Glomerular endothelial cell (primary cell): Measurements from ENCODE around the gene C1D. TPM values are rescaled to one million over a fixed set of nuclear protein-coding genes. Genes with fewer than 3 reads are reported as not detected.
"Not testable (repeated sequence)": the region's sequence is repeated elsewhere in the genome, so short reads cannot be mapped to it uniquely, and the experiment has no call there.

Experiments
- DNase-seq: peaks from one replicate; pipeline ENCODE4 v3.0.0-alpha.2; 2011; ENCODE audit warnings: low read depth, low spot score; ENCODE audit errors: extremely low read depth
- total RNA-seq: library from RNA; depleted of rRNA; stranded (reverse); fragments of >200 nt; gene quantifications from 2 replicates; pipeline ENCODE4 v1.2.3, GENCODE V29; 2015

The C1D gene
- total RNA-seq, 1 donor from 2014 or later: 11.8 TPM

DNA sequence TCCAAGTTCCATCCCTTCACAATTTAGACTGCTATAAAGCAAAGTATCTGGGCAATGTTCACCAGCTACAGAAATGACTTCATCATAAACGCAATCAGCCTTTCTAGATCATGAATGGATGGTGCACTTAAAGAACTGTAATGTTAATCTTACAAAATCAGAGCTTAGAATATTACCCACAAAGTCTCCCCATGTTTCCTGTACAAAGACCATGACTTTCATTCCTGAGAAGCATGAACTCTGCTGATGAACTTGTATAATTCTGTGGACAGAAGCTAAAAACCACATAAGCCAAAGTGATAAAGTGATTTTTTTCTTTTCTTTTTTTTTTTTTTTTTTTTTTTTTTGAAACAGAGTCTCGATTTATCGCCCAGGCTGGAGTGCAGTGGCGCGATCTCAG, 53.3 kb downstream of the C1D start:
- DNase-seq: no peak

DNA sequence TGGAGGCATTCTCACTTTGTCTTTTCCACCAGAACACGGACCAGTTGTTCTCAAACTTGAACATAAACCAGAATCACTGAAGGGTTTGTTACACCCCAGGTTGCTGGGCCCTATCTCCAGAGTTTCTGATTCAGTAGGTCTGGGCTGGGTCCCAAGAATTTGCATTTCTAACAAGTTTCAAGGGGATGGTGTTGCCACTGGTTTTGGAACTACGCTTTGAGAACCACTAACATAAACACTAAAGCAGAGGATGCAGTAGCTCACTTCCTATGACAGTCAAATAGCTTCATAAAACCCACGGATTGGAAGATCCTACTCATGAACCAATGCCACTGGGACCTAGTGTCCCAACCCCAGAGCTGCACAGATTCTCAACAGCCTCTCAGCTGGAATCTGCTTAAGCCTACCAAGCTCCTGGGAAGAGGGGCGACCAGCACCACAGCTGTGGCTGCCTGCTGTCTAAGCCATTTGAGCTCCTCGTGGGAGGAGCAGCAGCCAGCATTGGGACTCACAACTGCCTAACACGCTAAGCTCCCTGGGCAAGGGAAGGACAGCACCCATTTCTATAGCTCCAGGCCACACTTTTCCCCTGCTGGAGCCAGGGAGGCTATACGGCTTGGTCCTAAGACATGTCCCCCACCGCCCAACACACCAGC, 62.5 kb downstream of the C1D start:
- no peak for DNase-seq

DNA sequence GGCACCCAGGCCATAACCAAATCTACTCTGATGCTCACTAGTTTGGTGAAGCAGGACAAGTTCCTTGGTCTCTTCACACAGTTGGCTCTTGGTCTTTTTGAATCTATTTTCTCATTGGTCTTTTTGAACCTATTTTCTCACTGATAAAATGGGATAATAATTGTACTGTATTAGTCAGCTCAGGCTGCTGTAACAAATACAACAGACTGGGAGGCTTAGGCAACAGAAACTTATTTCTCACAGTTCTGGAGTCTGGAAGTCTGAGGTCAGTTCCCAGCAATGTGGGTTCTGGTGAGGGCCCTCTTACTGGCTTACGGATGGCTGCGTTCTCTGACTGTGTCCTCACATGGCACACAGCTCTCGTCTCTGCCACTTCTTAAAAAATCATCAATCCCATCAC, 63.5 kb downstream of the C1D start:
- no peak for DNase-seq

DNA sequence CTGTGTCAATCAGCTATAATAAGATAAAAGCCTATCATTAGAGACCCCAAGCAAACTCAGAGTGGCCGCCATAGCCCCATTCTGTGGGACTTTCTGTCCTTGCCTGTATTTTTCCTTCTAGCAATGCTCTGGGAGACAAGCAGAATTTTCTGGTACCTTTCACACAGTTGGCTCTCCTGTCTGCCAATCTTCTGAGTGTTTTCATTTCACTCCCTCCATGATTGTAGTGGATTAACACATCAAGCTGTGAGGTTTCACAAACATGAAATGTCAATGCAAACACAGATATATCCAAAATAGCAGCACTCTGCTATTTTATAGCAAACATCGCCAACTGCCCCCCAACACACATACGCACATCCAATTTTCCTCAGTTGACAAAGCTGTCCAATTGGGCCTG, 64.9 kb downstream of the C1D start:
- no peak for DNase-seq

DNA sequence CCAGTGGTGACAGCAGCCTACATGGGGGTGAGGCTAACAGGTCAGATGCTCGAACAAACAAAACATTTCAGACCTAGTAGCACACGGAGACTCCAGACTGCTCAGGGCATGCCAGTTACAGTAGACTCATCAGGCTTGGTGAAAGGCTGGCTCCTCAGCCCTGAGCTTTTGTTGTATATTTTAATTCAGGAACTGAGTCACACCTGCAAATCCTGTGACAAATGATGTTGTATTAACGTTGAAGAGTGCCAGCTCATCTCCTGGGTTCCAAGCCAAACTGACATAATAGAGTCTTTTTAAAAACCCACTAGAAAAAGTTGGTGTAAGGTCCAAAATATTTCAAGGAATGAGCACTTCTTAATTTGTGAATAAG, 65.3 kb downstream of the C1D start:
- peak; percentile 68 for DNase-seq

DNA sequence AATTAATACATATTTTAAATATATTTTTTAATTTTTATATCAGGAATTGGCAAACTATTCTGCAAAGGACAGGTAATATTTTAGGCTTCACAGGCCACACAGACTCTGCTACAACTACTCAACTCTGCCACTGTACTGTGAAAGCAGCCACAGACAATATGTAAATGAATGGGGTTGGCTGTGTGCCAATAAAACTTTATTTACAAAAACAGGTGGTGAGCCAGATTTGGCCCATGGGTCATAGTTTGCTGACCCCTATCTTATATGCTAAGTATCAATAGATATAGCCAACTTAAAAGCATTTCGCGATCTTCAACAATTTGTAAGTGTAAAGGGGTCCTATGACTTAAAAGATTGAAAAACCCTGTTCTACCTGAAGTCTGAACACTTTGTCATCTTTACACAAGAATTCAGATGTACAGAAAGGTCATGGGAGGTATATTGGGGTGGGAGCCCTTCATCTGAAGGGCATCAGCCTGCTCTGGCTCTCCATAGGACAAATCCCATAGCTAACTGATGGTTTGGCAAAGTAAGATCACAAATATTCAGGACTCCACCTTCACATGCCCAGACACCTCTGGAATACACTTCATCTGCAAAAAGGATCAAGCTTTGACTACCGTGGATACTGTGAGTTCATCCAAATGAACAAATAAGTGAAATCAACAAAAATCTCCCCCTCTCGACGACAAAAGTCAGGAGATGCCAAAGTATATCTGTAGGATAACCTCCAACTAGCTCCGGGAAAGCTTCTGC, 65.9 kb downstream of the C1D start:
- DNase-seq: no peak

DNA sequence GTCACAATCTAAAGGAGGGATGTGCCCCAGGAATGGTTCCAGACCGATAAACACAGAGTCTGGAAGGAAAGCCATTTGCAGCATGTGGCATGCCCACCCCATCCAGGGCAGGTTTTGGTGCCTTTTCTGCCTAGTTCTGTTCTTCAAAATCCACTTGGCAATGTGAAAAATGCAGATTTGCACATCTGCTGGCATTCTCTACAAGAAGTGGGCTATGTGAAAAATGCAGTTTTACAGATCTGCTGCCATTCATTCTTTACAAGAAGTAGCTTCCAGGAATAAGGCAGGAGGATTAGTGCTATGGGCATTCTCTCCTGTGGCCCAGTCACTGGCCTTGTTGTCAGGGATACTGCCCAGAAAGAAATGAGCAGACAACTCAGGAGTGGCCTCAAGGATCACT, 68.1 kb downstream of the C1D start:
- no peak for DNase-seq

DNA sequence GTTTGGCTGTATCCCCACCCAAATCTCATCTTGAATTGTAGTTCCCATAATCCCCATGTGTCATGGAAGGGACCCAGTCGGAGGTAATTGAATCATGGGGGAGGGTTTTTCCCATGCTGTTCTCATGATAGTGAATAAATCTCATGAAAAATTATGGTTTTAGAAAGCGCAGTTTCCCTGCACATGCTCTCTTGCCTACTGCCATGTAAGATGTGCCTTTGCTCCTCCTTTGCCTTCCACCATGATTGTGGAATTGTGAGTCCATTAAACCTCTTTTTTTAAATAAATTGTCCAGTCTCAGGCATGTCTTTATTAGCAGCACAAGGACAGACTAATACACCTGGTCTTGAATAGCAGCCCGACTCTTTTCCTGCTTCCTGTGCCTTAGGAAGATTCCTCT, 68.7 kb downstream of the C1D start:
- not testable (repeated sequence) for DNase-seq

DNA sequence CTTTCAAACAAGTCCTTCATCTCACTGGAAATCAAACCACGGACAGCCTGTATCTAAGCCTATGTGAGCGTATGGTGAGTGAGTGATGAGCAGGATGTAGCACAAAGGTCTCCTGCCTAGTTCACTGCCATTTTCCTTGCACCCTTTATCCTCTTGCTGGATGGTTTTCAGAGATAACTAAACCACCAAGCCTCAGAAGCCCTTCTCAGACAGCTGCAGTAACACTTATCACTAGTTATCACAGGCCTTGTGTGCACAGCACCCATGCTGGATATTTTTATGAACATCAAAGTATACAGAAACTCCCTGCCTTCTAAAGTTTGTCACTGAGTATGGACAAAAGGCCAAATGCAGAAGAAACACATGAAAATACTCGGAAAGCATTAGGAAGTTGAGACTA, 69.5 kb downstream of the C1D start:
- DNase-seq: no peak

DNA sequence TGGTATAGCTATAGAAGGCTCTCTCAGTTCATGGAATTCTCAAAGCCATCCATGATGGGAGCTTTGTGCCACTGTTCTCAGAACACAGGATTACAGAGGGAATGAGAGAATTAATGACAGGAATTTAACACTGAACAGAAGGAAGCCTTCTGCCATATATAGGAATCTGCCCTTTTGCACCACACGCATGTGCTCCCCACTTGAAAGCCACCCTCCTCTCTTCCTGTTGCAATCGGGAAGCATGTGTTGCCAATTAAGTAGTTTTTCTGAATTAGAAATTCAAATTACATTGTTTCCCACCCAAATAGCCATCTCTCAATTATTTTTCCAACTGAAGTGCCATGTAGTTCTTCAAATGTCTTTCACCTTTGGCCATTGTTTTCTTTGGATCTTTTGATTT, 71.3 kb downstream of the C1D start:
- no peak for DNase-seq

Other genes starting within 250 kb of the C1D start
- gene PNO1, start 94.9 kb upstream of the C1D start, total RNA-seq: 15.7 and 25.9 TPM in 2 replicates
- gene PPP3R1, start 189.5 kb upstream of the C1D start, total RNA-seq: 28.1 and 39.4 TPM in 2 replicates